Kidney (tissue), 22 donors: Measurements from ENCODE around the gene ACOT13. TPM values are rescaled to one million over a fixed set of nuclear protein-coding genes. Genes with fewer than 3 reads are reported as not detected.

Experiments
- DNase-seq, 5 donors: peaks; one replicate each; pipeline ENCODE4 v3.0.0-alpha.2; 2013 to 2020
- FAIRE-seq: peaks from 2 replicates; lab custom pipeline; 2012; peaks lifted over from hg19 to GRCh38; lab: Jason Lieb, UNC
- H3K27ac ChIP-seq, 2 donors: one replicate each; pipeline ENCODE4 v1.7.0; 2013; ENCODE audit warnings: low read depth in 2 of 2, low read length in 2 of 2, inconsistent platforms in 1 of 2
- H3K27me3 ChIP-seq: one replicate; pipeline ENCODE4 v1.7.1; 2013; ENCODE audit warnings: low read length, inconsistent platforms; ENCODE audit not compliant: control insufficient read depth, insufficient read depth
- H3K36me3 ChIP-seq, 3 donors: one replicate each; pipeline versions ENCODE4 v1.7.0 to v1.7.1; 2013; ENCODE audit warnings: low read length in 3 of 3, control low read depth in 1 of 3, inconsistent platforms in 1 of 3; ENCODE audit not compliant: insufficient read depth in 3 of 3, control insufficient read depth in 2 of 3
- H3K4me1 ChIP-seq, 3 donors: one replicate each; pipeline versions ENCODE4 v1.7.0 to v1.7.1; 2013; ENCODE audit warnings: low read length in 3 of 3, inconsistent platforms in 1 of 3, low read depth in 1 of 3; ENCODE audit not compliant: control insufficient read depth in 2 of 3, insufficient read depth in 2 of 3
- H3K4me3 ChIP-seq, 3 donors: one replicate each; pipeline versions ENCODE4 v1.7.0 to v1.8.1; 2013; ENCODE audit warnings: low read length in 3 of 3, control low read depth in 1 of 3, inconsistent platforms in 1 of 3
- H3K9ac ChIP-seq, 3 donors: one replicate each; pipeline versions ENCODE4 v1.7.0 to v1.7.1; 2013; ENCODE audit warnings: low read length in 3 of 3, control low read depth in 1 of 3, inconsistent platforms in 1 of 3
- H3K9me3 ChIP-seq, 3 donors: one replicate each; pipeline versions ENCODE4 v1.7.0 to v1.7.1; 2013; ENCODE audit warnings: low read length in 3 of 3, control low read depth in 1 of 3, inconsistent platforms in 1 of 3; ENCODE audit not compliant: control insufficient read depth in 2 of 3, insufficient read depth in 1 of 3
- CTCF ChIP-seq: IDR thresholded peaks from 3 replicates; pipeline ENCODE4 v1.5.1; 2012; ENCODE audit warnings: mild to moderate bottlenecking, moderate library complexity, borderline replicate concordance; ENCODE audit not compliant: insufficient read depth; ENCODE audit errors: extremely low read depth
- intact Hi-C: fragments of 100-400 bp; cut with DNase I; formaldehyde crosslinking; loops from one replicate; pipeline ENCODE4 v1.11.1; 2022
- long read RNA-seq, 10 donors: library from polyadenylated mRNA in 1 of 10; unstranded in 1 of 10; transcript quantifications; one replicate each; pipeline ENCODE4 v2.0.0 and lab custom pipeline, GENCODE V29; 2021 to 2026
- polyA plus RNA-seq: library from polyadenylated mRNA; stranded (reverse); fragments of 350-450 nt; fragmentation: Illumina TruSeq; extraction: RNeasy Lipid Tissue Mini Kit (QIAGEN cat#74804); gene quantifications from one replicate; pipeline ENCODE4 v1.2.3, GENCODE V29; 2014; ENCODE audit warnings: low read depth, low replicate concordance; ENCODE audit not compliant: insufficient read depth
- total RNA-seq: library from RNA; stranded (reverse); fragmentation: NEBNext Ultra II Directional; extraction: Animal tissue kit (Norgen Biotek cat#: 25700); gene quantifications from one replicate; pipeline ENCODE4 v1.2.1, GENCODE V29; 2021
- donor health status: control.
- donor health status: control.
- donor health status: control.
- donor health status: control.
- donor health status: control.
- donor health status: DM: yes; HTN: yes; CAD: no.
- donor health status: Normal renal cell carcinoma (clear cell type).

Gene ACOT13
- total RNA-seq (15.3 TPM), polyA plus RNA-seq (109 TPM)
- long read RNA-seq, donor 1, full-length matches to known transcripts = 24 of 39 reads
- long read RNA-seq, donor 1, partial matches to known transcripts = 15 of 39 reads
- long read RNA-seq, donor 1, other reads (novel, unspliced or antisense) = 0 of 39 reads
- long read RNA-seq, donor 2, full-length matches to known transcripts = 37 of 58 reads
- long read RNA-seq, donor 2, partial matches to known transcripts = 21 of 58 reads
- long read RNA-seq, donor 2, other reads (novel, unspliced or antisense) = 0 of 58 reads
- long read RNA-seq, donor 3, full-length matches to known transcripts = 42 of 62 reads
- long read RNA-seq, donor 3, partial matches to known transcripts = 20 of 62 reads
- long read RNA-seq, donor 3, other reads (novel, unspliced or antisense) = 0 of 62 reads
- long read RNA-seq, donor 4, full-length matches to known transcripts = 14 of 142 reads
- long read RNA-seq, donor 4, partial matches to known transcripts = 0 of 142 reads
- long read RNA-seq, donor 4, other reads (novel, unspliced or antisense) = 128 of 142 reads
- long read RNA-seq, donor 5, full-length matches to known transcripts = 1 of 6 reads
- long read RNA-seq, donor 5, partial matches to known transcripts = 5 of 6 reads
- long read RNA-seq, donor 5, other reads (novel, unspliced or antisense) = 0 of 6 reads
- long read RNA-seq, donor 6, full-length matches to known transcripts = 99 of 152 reads
- long read RNA-seq, donor 6, partial matches to known transcripts = 53 of 152 reads
- long read RNA-seq, donor 6, other reads (novel, unspliced or antisense) = 0 of 152 reads
- long read RNA-seq, donor 7, full-length matches to known transcripts = 8 of 14 reads
- long read RNA-seq, donor 7, partial matches to known transcripts = 2 of 14 reads
- long read RNA-seq, donor 7, other reads (novel, unspliced or antisense) = 4 of 14 reads
- long read RNA-seq, donor 8, full-length matches to known transcripts = 25 of 37 reads
- long read RNA-seq, donor 8, partial matches to known transcripts = 12 of 37 reads
- long read RNA-seq, donor 8, other reads (novel, unspliced or antisense) = 0 of 37 reads
- long read RNA-seq, donor 9, full-length matches to known transcripts = 29 of 36 reads
- long read RNA-seq, donor 9, partial matches to known transcripts = 7 of 36 reads
- long read RNA-seq, donor 9, other reads (novel, unspliced or antisense) = 0 of 36 reads
- long read RNA-seq, donor 10, full-length matches to known transcripts = 23 of 35 reads
- long read RNA-seq, donor 10, partial matches to known transcripts = 12 of 35 reads
- long read RNA-seq, donor 10, other reads (novel, unspliced or antisense) = 0 of 35 reads

GRCh38 chr6:24666641-24667377 is at the start of gene ACOT13, which contains the start of gene TDP2:
ACOT13 (plus strand) TSS chr6:24667077; CDS start chr6:24667264, 187 bp downstream.
TDP2 (minus strand) TSS chr6:24666899; CDS start chr6:24666862, 37 bp downstream.
- peaks cover 0 to 10% (median 8%) of the 10 kb centered on the region in 3 donors for H3K36me3 ChIP-seq
- peak within 1 kb of the TSS; percentile 86 to 95 for H3K27ac ChIP-seq
- H3K9me3 ChIP-seq = peaks cover 0 to 3% (median 0%) of the 10 kb centered on the region in 3 donors
- intact Hi-C loops = no loop called here
- H3K4me3 ChIP-seq = peak within 1 kb of the TSS; percentile 99 to 100 (median 99)
- no peak for TF ChIP-seq CTCF
- H3K9ac ChIP-seq = peak within 1 kb of the TSS; percentile 92 to 98 (median 96)
- no peaks in the 10 kb centered on the region for H3K27me3 ChIP-seq
- peaks cover 3 to 21% (median 15%) of the 10 kb centered on the region in 3 donors for H3K4me1 ChIP-seq
- FAIRE-seq (no peak), DNase-seq (peak; percentile 98 to 99 (median 98))

GRCh38 chr6:24619661-24620060 is 47.2 kb upstream of the ACOT13 start:
- FAIRE-seq = no peak
- no peak for TF ChIP-seq CTCF
- intact Hi-C loops = no loop called here

GRCh38 chr6:24620637-24621036 is 46.2 kb upstream of the ACOT13 start:
- H3K9ac ChIP-seq = no peak overlapping the region
- H3K36me3 ChIP-seq = no peaks in the 10 kb centered on the region
- no peak overlapping the region for H3K4me3 ChIP-seq
- intact Hi-C loops = no loop called here
- no peak for DNase-seq
- TF ChIP-seq CTCF = no peak
- no peaks in the 10 kb centered on the region for H3K4me1 ChIP-seq
- no peak overlapping the region for H3K27ac ChIP-seq
- H3K9me3 ChIP-seq = no peaks in the 10 kb centered on the region
- no peak for FAIRE-seq
- H3K27me3 ChIP-seq = no peaks in the 10 kb centered on the region

More at GRCh38 chr6:24619661-24620060, 47.2 kb upstream of the ACOT13 start:
- H3K9ac ChIP-seq = no peak overlapping the region
- H3K36me3 ChIP-seq = no peaks in the 10 kb centered on the region
- no peak overlapping the region for H3K4me3 ChIP-seq
- no peaks in the 10 kb centered on the region for H3K27me3 ChIP-seq
- H3K9me3 ChIP-seq = no peaks in the 10 kb centered on the region
- no peak overlapping the region for H3K27ac ChIP-seq
- H3K4me1 ChIP-seq = no peaks in the 10 kb centered on the region
- DNase-seq = no peak
